Loucy (cell line): ENCODE data around the gene FANCF.

ENCODE experiments used
- H2AFZ ChIP-seq: fragments of 200-600 bp; sonication (generic); 2 replicates; pipeline ENCODE4 v1.6.0; 2016; ENCODE audit warnings: antibody characterized with exemption, mild to moderate bottlenecking, low read length, moderate library complexity
- H3F3A ChIP-seq: fragments of 200-600 bp; 2 replicates; pipeline ENCODE4 v1.6.0; 2016; ENCODE audit warnings: antibody characterized with exemption, low read depth, mild to moderate bottlenecking
- H3K27me3 ChIP-seq: fragments of 200-600 bp; sonication (generic); 2 replicates; pipeline ENCODE4 v1.6.1; 2014; ENCODE audit warnings: low read length, mild to moderate bottlenecking; ENCODE audit not compliant: insufficient read depth, poor library complexity, severe bottlenecking
- H3K36me3 ChIP-seq: fragments of 200-600 bp; sonication (generic); 2 replicates; pipeline ENCODE4 v1.6.1; 2016; ENCODE audit warnings: low read length; ENCODE audit not compliant: insufficient read depth
- H3K4me1 ChIP-seq: fragments of 200-600 bp; sonication (generic); 2 replicates; pipeline ENCODE4 v1.5.1; 2014; ENCODE audit warnings: low read length, mild to moderate bottlenecking; ENCODE audit not compliant: insufficient read depth, poor library complexity, severe bottlenecking
- H3K4me2 ChIP-seq: fragments of 200-600 bp; sonication (generic); 2 replicates; pipeline ENCODE4 v1.6.0; 2014; ENCODE audit warnings: antibody characterized with exemption, low read length, low read depth, mild to moderate bottlenecking; ENCODE audit not compliant: poor library complexity, severe bottlenecking
- H3K4me3 ChIP-seq: fragments of 200-600 bp; sonication (generic); 2 replicates; pipeline ENCODE4 v1.5.1; 2014; ENCODE audit warnings: low read length, mild to moderate bottlenecking, mixed read lengths; ENCODE audit not compliant: poor library complexity, severe bottlenecking
- H3K79me2 ChIP-seq: fragments of 200-600 bp; sonication (generic); 2 replicates; pipeline ENCODE4 v1.6.1; 2014; ENCODE audit warnings: low read length; ENCODE audit not compliant: insufficient read depth
- H3K9ac ChIP-seq: fragments of 200-600 bp; sonication (generic); 2 replicates; pipeline ENCODE4 v1.6.0; 2014; ENCODE audit warnings: mild to moderate bottlenecking, low read depth, low read length, moderate library complexity; ENCODE audit not compliant: poor library complexity, severe bottlenecking
- H3K9me2 ChIP-seq: fragments of 200-600 bp; sonication (generic); replicated peaks from 2 replicates; pipeline ENCODE4 v1.6.1; 2016; ENCODE audit warnings: low read depth, low read length, mixed read lengths
- H3K9me3 ChIP-seq: fragments of 200-600 bp; sonication (generic); 2 replicates; pipeline ENCODE4 v1.6.1; 2014; ENCODE audit warnings: mild to moderate bottlenecking, antibody characterized with exemption, low read length, low read depth; ENCODE audit not compliant: insufficient read depth
- H4K20me1 ChIP-seq: fragments of 200-600 bp; sonication (generic); 2 replicates; pipeline ENCODE4 v1.6.0; 2014; ENCODE audit warnings: antibody characterized with exemption, low read length, mild to moderate bottlenecking; ENCODE audit not compliant: insufficient read depth, poor library complexity, severe bottlenecking
- EZH2phosphoT487 ChIP-seq: fragments of 200-600 bp; IDR thresholded peaks from 2 replicates; pipeline ENCODE4 v1.6.1; 2018; ENCODE audit warnings: antibody characterized with exemption, mild to moderate bottlenecking, moderate library complexity, borderline replicate concordance
- TF ChIP-seq, protein P1 (sequence below): fragments of 200-600 bp; sonication (generic); conservative IDR thresholded peaks from 2 replicates; pipeline ENCODE4 v1.5.1; 2014; ENCODE audit warnings: mild to moderate bottlenecking, antibody characterized with exemption, low read length

Gene FANCF

GRCh38 chr11:22633354-22633902 lies 7.8 kb upstream of the FANCF start:
- no peak overlapping the region for H3K9ac ChIP-seq
- no peak overlapping the region for H2AFZ ChIP-seq
- H3K9me2 ChIP-seq: no peaks in the 10 kb centered on the region
- no peaks in the 10 kb centered on the region for H4K20me1 ChIP-seq
- TF ChIP-seq, protein P1, sequence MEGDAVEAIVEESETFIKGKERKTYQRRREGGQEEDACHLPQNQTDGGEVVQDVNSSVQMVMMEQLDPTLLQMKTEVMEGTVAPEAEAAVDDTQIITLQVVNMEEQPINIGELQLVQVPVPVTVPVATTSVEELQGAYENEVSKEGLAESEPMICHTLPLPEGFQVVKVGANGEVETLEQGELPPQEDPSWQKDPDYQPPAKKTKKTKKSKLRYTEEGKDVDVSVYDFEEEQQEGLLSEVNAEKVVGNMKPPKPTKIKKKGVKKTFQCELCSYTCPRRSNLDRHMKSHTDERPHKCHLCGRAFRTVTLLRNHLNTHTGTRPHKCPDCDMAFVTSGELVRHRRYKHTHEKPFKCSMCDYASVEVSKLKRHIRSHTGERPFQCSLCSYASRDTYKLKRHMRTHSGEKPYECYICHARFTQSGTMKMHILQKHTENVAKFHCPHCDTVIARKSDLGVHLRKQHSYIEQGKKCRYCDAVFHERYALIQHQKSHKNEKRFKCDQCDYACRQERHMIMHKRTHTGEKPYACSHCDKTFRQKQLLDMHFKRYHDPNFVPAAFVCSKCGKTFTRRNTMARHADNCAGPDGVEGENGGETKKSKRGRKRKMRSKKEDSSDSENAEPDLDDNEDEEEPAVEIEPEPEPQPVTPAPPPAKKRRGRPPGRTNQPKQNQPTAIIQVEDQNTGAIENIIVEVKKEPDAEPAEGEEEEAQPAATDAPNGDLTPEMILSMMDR: no peak; the same call in 1 of the 2 replicates
- no peak for TF ChIP-seq EZH2phosphoT487
- no peaks in the 10 kb centered on the region for H3K36me3 ChIP-seq
- H3K27me3 ChIP-seq: no peaks in the 10 kb centered on the region
- no peak overlapping the region for H3K4me3 ChIP-seq
- H3K4me2 ChIP-seq: no peak overlapping the region
- H3F3A ChIP-seq: no peaks in the 10 kb centered on the region
- no peaks in the 10 kb centered on the region for H3K79me2 ChIP-seq
- H3K4me1 ChIP-seq: no peaks in the 10 kb centered on the region
- no peaks in the 10 kb centered on the region for H3K9me3 ChIP-seq

DNA sequence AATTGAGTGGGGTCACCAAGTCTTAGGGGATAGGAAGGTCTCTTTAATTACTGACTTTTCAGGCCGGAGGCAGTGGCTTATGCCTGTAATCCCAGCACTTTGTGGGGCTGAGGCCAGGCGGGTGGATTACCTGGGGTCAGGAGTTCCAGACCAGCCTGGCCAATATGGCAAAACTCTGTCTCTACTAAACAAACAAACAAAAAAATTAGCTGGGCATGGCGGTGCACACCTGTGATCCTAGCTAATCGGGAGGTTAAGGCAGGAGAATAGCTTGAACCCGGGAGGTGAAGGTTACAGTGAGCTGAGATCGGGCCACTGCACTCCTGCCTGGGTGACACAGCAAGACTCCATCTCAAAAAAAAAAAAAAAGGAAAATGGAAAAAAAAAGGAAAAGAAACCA lies 1.8 kb upstream of the FANCF start:
- no peaks in the 10 kb centered on the region for H3K36me3 ChIP-seq
- peaks cover 19% of the 10 kb centered on the region for H4K20me1 ChIP-seq
- H3K27me3 ChIP-seq: no peaks in the 10 kb centered on the region
- no peaks in the 10 kb centered on the region for H3K9me2 ChIP-seq
- H2AFZ ChIP-seq: no peak overlapping the region
- TF ChIP-seq, protein P1: no peak
- no peak for TF ChIP-seq EZH2phosphoT487
- H3K9me3 ChIP-seq: no peaks in the 10 kb centered on the region
- H3K4me3 ChIP-seq: no peak overlapping the region
- no peaks in the 10 kb centered on the region for H3F3A ChIP-seq
- H3K4me1 ChIP-seq: peaks cover 20% of the 10 kb centered on the region
- H3K9ac ChIP-seq: no peak overlapping the region
- H3K79me2 ChIP-seq: peaks cover 19% of the 10 kb centered on the region
- no peak overlapping the region for H3K4me2 ChIP-seq

GRCh38 chr11:22626573-22627239 lies 1.1 kb upstream of the FANCF start:
- Histone ChIP-seq H3F3A (no peaks in the 10 kb centered on the region), H3K4me1 (peaks cover 20% of the 10 kb centered on the region), H4K20me1 (peaks cover 19% of the 10 kb centered on the region), H3K9me2 (no peaks in the 10 kb centered on the region), H3K4me2 (peak overlapping the region; percentile 68), H3K4me3 (peak overlapping the region; percentile 91), H3K9ac (peak overlapping the region; percentile 81), H2AFZ (no peak overlapping the region; the same call in 1 of the 2 replicates), H3K9me3 (no peaks in the 10 kb centered on the region), H3K27me3 (no peaks in the 10 kb centered on the region), H3K36me3 (no peaks in the 10 kb centered on the region), H3K79me2 (peaks cover 19% of the 10 kb centered on the region)
- no peak for TF ChIP-seq EZH2phosphoT487
- TF ChIP-seq, protein P1: no peak
